Activated CD4-positive, alpha-beta T cell treated with anti-CD3 and anti-CD28 coated beads for 24 hours (primary cell): ENCODE results near the gene HNRNPUL2.
A peak's percentile ranks its signal among the peaks of the same experiment; 100 is the strongest.
"Not testable (repeated sequence)": the region's sequence is repeated elsewhere in the genome, so short reads cannot be mapped to it uniquely, and the experiment has no call there.

ENCODE experiments used
- DNase-seq, 2 donors: peaks; one replicate each; pipeline ENCODE4 v3.0.0-alpha.2; 2020; ENCODE audit warnings: low read depth in 2 of 2

HNRNPUL2 gene

GRCh38 chr11:62727165-62727871 is at the start of gene HNRNPUL2:
HNRNPUL2 (minus strand) TSS chr11:62727457; CDS start chr11:62727156, 301 bp downstream.
- DNase-seq: peak; percentile 94

- DNase-seq: no peak
Measured at GRCh38 chr11:62775646-62776045, 48.4 kb upstream of the HNRNPUL2 start.

- DNase-seq: no peak
Measured at GRCh38 chr11:62774407-62774806, 47.1 kb upstream of the HNRNPUL2 start.

- peak; percentile 89 to 94 for DNase-seq
Measured at GRCh38 chr11:62771144-62772021, 44.1 kb upstream of the HNRNPUL2 start, which contains the start of gene TAF6L. TAF6L (plus strand) TSS chr11:62771396; CDS start chr11:62775784, 4,388 bp downstream.

GRCh38 chr11:62770778-62771143 is 43.5 kb upstream of the HNRNPUL2 start:
- no peak for DNase-seq

- not testable (repeated sequence) for DNase-seq
Measured at GRCh38 chr11:62760867-62761227, 33.6 kb upstream of the HNRNPUL2 start.

GRCh38 chr11:62757846-62758788 is 30.9 kb upstream of the HNRNPUL2 start:
- no peak for DNase-seq

DNA sequence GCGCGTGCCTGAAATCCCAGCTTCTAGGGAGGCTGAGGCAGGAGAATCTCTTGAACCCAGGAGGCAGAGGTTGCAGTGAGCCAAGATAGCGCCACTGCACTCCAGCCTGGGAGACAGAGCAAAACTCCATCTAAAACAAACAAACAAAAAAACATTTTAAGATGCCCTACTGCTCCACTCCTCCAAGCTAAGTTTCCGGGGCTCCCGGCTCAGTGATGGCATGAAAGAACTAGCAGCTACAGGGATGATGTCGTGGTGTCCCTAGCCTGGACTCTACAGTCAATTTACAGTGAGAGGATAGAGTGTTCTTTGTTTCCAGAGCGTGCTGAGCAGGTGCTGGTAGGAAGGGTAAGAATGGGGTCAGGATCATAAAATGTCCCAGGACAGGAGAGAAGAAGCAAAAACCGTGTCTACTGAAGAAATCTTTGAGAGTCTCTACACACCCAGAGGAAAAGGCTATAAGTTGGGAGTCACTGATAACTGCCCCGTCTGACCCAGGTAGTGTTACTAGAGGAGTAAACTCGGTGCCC is 27.9 kb upstream of the HNRNPUL2 start:
- DNase-seq: no peak

DNA sequence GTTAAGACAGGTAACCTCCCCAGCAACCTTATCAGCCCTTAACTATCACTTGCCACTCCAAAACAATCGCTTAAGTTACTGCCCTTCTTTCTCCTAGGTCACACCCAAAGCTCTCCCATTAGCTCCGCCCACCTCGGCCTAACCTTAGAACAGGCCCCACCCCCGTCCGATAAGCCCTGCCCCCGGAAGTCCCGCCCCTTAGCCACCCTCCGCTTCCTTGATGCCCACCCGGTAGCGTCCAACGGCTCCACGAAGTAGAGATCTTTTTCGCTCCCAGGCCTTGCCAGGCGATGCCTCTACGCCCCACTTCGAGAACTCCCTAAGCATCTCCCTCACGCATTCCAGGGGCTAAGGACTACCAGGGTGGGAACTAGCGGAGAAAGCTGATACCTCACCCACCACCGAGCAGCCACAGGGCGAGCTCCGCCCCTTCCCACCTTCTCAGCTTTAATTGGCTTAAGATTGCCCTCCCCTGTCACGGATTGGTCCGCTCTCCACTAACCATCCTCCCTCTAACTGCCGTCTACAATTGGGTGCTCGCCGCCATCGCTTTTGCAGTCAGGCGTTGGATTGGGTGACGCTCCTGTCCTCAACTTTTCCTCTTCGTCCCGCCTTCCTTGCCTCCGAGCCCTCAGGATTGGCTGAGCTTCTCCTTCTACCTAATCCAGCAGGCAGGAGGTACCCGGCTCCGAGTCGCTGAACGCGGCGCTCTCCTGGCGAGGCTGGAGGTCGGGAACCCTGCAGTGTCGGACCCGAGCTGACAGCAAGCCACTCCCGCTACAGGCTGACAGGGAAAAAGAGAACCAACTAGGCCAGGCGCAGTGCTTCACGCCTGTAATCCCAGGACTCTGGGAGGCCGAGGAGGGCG is 26.7 kb upstream of the HNRNPUL2 start, which contains the start of gene ZBTB3:
ZBTB3 (minus strand) TSS at position 425 of the 868 bp plus-strand sequence. CDS start 496 bp downstream, outside the sequence.
- DNase-seq: peak; percentile 94

DNA sequence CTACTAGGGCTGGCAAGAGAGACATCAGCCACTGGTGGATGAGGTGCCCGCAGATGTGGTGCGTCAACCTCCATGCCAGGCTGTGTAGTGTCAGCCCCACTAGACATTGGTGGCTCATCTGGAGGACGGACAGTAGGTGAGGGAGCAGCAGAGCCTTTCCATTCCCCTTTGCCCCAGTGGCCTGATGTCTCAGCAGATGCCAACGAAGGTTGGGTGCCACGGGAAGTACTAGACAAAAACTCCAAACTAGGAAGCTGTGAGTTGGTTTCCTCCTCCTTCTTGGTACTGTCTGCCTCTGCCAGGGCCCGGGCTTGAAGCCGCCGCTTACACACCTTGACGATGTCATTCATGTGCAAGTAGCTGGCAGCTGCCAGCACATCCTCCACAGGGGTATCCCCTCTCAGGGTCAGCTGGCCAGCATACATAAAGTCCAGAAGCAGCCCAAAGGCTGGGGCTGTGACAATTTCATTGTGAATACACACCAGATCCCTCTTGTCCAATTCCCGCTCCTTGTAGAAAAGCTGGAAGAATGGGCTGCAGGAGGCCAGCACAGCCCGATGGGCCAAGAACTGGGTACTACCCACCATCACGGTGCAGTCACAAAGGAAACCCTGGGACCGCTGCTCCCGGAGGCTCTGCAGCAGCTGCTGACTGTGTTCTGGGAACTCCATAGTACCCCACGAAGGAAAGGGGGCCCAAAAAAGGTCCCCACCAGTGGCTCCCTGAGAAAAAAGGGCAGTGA is 25.9 kb upstream of the HNRNPUL2 start:
- no peak for DNase-seq

DNA sequence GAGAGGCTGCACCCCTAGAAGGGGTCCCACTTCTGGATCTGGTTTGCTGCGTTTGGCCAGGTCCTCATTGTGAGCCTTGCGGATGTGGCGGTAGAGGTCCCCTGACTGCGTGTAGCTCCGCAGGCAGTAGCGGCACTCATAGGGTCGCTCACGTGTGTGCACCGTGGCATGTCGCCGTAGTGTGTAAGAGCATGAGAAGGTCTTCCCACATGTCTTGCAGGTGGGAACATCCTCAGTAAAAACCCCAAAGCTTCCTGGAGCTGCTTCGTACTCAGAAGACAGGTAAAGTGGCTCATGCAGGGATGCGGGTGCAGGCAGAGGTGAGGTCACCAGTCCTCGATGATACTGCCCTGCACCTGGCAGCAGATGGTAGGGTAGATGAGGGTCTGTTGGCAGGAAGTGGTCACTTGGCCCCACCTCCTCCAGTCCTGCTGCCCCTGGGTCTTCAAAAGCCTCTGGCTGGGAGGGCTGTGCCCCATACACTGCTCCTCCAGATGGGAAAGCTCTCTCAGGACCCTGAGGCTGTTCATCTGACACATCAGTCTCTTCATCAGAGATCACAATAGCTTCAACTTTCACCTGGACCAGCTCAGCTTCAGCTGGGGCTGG is 25.0 kb upstream of the HNRNPUL2 start:
- no peak for DNase-seq

DNA sequence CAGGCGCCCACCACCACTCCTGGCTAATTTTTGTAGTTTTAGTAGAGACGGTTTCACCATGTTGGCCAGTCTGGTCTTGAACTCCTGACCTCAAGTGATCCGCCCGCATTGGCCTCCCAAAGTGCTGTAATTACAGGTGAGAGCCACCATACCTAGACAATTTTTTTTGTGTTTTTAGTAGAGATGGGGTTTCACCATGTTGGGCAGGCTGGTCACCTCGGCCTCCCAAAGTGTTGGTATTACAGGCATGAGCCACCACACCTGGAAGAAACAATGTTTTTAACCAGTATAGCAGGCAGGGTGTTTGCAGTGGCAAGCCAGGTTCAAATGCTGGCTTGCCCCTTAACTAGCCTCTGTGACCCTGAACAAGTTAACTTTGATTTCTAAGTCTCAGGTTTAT is 22.7 kb upstream of the HNRNPUL2 start:
- not testable (repeated sequence) for DNase-seq

- no peak for DNase-seq
Measured at GRCh38 chr11:62747475-62748160, 20.4 kb upstream of the HNRNPUL2 start.

- DNase-seq: no peak
Measured at GRCh38 chr11:62737196-62737595, 9.9 kb upstream of the HNRNPUL2 start.

- DNase-seq: no peak
Measured at GRCh38 chr11:62732830-62733229, 5.6 kb upstream of the HNRNPUL2 start.

GRCh38 chr11:62730076-62730475 is 2.8 kb upstream of the HNRNPUL2 start:
- DNase-seq: not testable (repeated sequence)

DNA sequence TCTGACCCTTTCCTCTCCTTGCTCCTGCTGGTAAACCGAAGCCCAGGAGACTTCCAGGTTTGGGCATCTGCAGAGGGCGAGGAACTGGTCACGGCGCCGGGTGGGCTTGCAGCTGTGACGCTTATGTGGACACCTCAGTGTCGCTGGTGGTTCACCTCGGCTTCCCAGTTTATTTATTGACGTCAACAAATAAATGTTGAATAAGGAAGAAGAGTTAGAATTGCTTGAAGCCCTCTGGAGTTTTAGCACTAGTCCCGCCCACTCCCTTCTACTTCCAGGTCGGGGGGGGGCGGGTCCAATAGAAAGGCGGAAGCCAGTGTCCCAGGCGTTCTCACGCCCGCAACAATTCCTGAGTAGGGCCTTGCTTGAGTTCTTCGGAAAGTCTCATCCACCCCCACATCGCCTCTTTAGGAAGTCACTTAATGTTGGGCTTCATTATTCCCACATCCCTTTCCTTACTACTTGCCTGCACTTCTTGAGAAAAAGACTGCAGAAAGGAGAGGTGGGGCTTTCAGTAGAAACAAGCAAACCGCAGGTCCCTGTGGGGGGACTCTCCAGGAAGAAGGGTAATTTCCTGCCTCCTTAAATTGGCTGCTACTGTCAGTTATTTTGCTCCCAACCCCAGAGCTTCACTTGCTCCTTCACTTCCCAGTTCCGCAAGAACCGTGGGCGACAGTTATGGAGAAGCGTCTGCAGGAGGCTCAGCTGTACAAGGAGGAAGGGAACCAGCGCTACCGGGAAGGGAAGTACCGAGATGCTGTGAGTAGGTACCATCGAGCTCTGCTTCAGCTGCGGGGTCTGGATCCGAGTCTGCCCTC is 1.1 kb upstream of the HNRNPUL2 start, which contains the start of gene TTC9C:
TTC9C (plus strand) TSS at position 316 of the 818 bp plus-strand sequence; CDS start at position 679, 363 bp downstream.
- DNase-seq: peak; percentile 77 to 79

DNA sequence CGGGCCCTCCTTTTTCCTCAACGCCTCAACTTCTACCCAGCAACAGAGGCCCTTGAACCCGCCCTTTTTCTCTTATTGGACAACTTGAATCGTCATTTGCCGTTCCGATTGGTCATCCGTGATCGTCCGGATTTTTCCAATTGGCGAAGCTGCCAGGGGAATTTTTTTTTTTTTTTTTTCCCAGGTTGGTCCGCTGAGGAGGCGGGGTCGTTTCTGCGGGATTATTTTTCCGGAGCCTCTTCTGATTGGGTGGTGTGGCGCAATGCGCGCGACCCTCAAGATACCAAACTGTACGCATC is 564 bp upstream of the HNRNPUL2 start:
- peak; percentile 63 to 72 for DNase-seq
